Body of pancreas (tissue), 4 donors: ENCODE data around the gene ZNF385D.

Experiments used
- CTCF ChIP-seq, 7 experiments: fragments of 450-650 bp in 4 of 7; fragments of 200-600 bp in 3 of 7; sonication (generic) in 3 of 7; IDR thresholded peaks; one replicate each; pipeline ENCODE4 v1.5.1; 2016 to 2019; ENCODE audit warnings: antibody characterized with exemption in 7 of 7
- POLR2A ChIP-seq, 3 donors: fragments of 450-650 bp; IDR thresholded peaks; one replicate each; pipeline ENCODE4 v1.6.1; 2016; ENCODE audit warnings: antibody characterized with exemption in 3 of 3, mild to moderate bottlenecking in 2 of 3

- TF ChIP-seq CTCF (IDR thresholded peaks at IDR 0.05) (no peak), POLR2A (IDR thresholded peaks at IDR 0.05) (no peak)
Measured at GRCh38 chr3:21487520-21487919, 263.5 kb downstream of the ZNF385D start.
